Nephron (organoid): ENCODE measurements around the gene MPPED1.
A peak's percentile ranks its signal among the peaks of the same experiment; 100 is the strongest.

Experiments
- H3K27ac Mint-ChIP-seq, 3 experiments: 2 replicates each; pipeline ENCODE4 v1.8.0; 2020; ENCODE audit warnings: mixed read lengths in 3 of 3, mild to moderate bottlenecking in 2 of 3, moderate library complexity in 1 of 3
- H3K27me3 Mint-ChIP-seq: 2 replicates; pipeline ENCODE4 v1.8.0; 2021; ENCODE audit warnings: low read depth, mild to moderate bottlenecking, moderate library complexity, mixed read lengths
- H3K36me3 Mint-ChIP-seq: 2 replicates; pipeline ENCODE4 v1.8.0; 2020; ENCODE audit warnings: low read depth, mixed read lengths
- H3K4me1 Mint-ChIP-seq: 2 replicates; pipeline ENCODE4 v1.8.0; 2020; ENCODE audit warnings: mixed read lengths
- H3K4me3 Mint-ChIP-seq, 3 experiments: 2 replicates each; pipeline ENCODE4 v1.8.0; 2020; ENCODE audit warnings: mild to moderate bottlenecking in 3 of 3, mixed read lengths in 3 of 3, moderate library complexity in 2 of 3
- H3K9me3 Mint-ChIP-seq: 2 replicates; pipeline ENCODE4 v1.8.0; 2020; ENCODE audit warnings: mixed read lengths
- TF ChIP-seq, protein P1 (sequence below), 3 experiments: fragments of 200-600 bp; sonication (generic); IDR thresholded peaks; one replicate each; pipeline ENCODE4 v1.5.0; 2021; ENCODE audit warnings: antibody characterized with exemption in 3 of 3; ENCODE audit not compliant: unreplicated experiment in 3 of 3

MPPED1 gene

DNA sequence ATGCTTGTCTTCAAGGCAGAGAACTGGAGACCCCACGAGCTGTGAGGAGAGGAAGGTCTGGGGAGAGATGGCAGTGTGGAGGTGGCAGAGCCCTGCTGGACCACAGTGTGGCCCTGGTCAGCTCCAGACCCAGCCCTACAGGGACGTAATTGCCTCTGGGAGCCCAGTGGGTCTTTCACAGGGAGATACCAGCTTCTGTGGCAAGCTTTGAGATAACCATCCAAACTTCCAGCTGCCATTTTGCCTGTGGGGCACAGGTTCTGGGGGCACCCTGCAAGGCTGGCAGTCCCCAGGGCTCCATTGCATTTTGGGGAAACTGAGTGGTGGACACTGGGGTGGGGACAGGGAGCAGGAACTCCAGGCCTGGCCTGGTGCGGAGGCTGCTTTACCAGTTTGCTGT lies 10.2 kb upstream of the MPPED1 start:
- TF ChIP-seq, protein P1, sequence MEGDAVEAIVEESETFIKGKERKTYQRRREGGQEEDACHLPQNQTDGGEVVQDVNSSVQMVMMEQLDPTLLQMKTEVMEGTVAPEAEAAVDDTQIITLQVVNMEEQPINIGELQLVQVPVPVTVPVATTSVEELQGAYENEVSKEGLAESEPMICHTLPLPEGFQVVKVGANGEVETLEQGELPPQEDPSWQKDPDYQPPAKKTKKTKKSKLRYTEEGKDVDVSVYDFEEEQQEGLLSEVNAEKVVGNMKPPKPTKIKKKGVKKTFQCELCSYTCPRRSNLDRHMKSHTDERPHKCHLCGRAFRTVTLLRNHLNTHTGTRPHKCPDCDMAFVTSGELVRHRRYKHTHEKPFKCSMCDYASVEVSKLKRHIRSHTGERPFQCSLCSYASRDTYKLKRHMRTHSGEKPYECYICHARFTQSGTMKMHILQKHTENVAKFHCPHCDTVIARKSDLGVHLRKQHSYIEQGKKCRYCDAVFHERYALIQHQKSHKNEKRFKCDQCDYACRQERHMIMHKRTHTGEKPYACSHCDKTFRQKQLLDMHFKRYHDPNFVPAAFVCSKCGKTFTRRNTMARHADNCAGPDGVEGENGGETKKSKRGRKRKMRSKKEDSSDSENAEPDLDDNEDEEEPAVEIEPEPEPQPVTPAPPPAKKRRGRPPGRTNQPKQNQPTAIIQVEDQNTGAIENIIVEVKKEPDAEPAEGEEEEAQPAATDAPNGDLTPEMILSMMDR (IDR thresholded peaks at IDR 0.05; ENCODE audit: unreplicated experiment in 3 of 3) = no peak
- no peak overlapping the region for H3K27ac Mint-ChIP-seq
- H3K4me3 Mint-ChIP-seq = no peak overlapping the region
- H3K36me3 Mint-ChIP-seq = no peaks in the 10 kb centered on the region
- H3K9me3 Mint-ChIP-seq = no peaks in the 10 kb centered on the region
- H3K27me3 Mint-ChIP-seq = peaks cover 57% of the 10 kb centered on the region
- no peaks in the 10 kb centered on the region for H3K4me1 Mint-ChIP-seq

DNA sequence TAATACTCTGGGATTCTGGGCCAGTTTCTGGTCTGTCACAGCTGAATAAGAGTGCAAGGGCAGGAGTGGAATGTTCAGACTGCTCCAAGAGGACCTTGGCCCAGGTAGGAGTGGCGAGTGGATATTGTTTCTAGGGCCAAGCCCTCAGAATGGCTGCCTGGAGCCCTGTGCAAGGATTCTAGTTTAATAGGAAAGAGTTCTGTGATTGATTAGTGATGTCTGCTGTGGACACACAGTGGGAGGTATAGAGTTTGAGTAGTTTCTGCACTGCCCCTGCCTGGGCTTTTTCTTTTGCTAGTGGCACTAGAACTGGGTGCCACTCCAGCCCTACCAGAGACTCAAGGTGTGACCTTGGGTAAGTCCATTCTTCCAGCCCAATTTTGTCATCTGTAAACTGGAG lies 9.7 kb upstream of the MPPED1 start:
- peaks cover 59% of the 10 kb centered on the region for H3K27me3 Mint-ChIP-seq

DNA sequence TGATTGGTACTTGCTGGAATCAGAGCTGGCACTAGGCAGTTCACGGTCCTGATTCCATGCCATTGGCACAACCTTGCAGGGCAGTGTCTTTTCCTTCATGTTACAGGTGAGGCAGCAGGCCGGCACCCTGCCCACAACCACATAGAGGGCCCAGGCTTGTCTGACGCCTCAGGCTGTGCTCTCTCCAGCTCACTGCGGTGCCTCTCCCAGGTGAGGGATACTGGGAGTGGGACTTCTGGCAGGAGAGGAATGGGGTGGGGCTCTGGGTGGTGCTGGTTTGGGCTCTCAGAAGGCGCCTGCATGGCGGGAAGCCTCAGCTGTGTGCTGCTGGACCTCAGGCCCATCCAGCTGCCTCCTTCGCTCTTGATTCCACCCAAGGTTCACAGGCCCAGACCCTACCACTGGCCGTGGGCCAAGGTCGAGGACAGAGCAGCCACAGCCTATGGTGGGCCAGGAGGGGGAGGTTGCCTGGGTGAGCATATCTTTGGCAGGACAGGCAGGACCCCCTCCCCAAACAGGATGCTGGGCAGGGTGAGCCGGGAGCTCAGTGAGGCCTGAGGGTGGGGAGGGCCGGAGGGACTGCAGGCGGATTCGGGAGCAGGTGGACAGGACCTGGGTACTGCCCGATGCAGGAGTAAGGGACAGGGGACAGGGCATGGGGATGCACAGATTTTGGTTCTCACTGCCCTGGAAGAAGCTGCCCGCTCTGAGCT lies 7.0 kb upstream of the MPPED1 start:
- TF ChIP-seq, protein P1 (IDR thresholded peaks at IDR 0.05; ENCODE audit: unreplicated experiment in 3 of 3) = no peak
- Mint-ChIP-seq H3K27me3 (peaks cover 65% of the 10 kb centered on the region), H3K27ac (no peak overlapping the region), H3K4me1 (no peaks in the 10 kb centered on the region), H3K9me3 (no peaks in the 10 kb centered on the region), H3K4me3 (no peak overlapping the region), H3K36me3 (no peaks in the 10 kb centered on the region)

More for the DNA sequence above, 9.7 kb upstream of the MPPED1 start:
- TF ChIP-seq, protein P1 (IDR thresholded peaks at IDR 0.05; ENCODE audit: unreplicated experiment in 3 of 3) = no peak
- Mint-ChIP-seq H3K27ac (no peak overlapping the region), H3K4me1 (no peaks in the 10 kb centered on the region), H3K9me3 (no peaks in the 10 kb centered on the region), H3K36me3 (no peaks in the 10 kb centered on the region), H3K4me3 (no peak overlapping the region)

DNA sequence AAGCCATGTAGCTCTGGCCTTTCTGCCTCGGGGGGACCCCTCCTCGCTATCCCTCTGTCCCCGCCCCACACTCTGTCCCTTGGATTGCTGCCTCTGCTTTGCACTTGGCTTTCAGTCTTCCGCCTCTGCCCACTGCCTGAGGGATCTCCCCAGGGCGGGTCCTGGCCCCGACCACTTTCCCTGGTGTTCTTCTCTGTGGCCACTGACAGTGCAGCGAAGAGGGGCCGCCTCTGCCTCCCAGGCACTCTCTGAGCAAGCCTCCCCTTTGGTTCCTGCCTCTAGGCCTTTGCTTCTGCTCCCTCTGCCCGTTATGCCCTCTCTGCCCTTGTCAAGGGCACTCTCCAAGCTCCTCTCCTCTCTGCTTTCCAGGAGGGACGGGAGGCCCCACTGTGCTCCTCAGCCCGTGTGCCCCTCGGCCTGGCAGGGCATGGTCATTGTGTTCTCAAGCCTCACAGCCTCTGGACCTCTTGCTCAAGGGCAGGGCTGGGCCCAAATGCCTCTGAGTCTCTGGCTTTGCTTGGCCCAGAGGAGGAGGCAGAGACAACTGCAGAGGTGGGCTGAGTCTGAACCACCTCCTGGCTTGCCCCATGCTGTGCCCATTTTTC lies 5.5 kb upstream of the MPPED1 start:
- no peaks in the 10 kb centered on the region for H3K9me3 Mint-ChIP-seq
- H3K27ac Mint-ChIP-seq = no peak overlapping the region
- H3K4me3 Mint-ChIP-seq = no peak overlapping the region
- no peaks in the 10 kb centered on the region for H3K4me1 Mint-ChIP-seq
- TF ChIP-seq, protein P1 (IDR thresholded peaks at IDR 0.05; ENCODE audit: unreplicated experiment in 3 of 3) = no peak
- H3K36me3 Mint-ChIP-seq = no peaks in the 10 kb centered on the region
- peaks cover 72% of the 10 kb centered on the region for H3K27me3 Mint-ChIP-seq

DNA sequence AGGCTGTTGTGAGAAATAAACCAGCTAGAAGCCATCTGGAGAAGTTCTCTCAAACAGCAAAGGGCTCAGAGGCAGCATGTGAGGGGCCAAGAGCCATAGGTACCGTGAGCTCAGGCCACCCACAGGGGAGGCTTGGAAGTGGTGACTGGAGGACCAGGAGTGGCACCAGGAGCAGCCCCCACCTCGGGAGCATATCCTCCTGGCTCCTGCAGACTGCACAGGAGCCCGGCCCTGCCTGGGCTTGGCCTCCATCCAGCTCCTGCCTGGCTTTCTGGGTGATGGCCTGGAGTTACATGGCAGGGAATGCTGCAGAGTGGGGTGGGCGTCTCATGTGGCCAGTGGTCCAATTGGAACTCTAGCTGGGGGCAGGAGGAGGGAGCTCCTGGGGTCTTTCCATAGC lies 4.2 kb upstream of the MPPED1 start:
- Mint-ChIP-seq H3K4me1 (no peaks in the 10 kb centered on the region), H3K36me3 (no peaks in the 10 kb centered on the region), H3K9me3 (no peaks in the 10 kb centered on the region), H3K27me3 (peaks cover 66% of the 10 kb centered on the region), H3K27ac (no peak overlapping the region), H3K4me3 (no peak overlapping the region)
- TF ChIP-seq, protein P1 (IDR thresholded peaks at IDR 0.05; ENCODE audit: unreplicated experiment in 3 of 3) = no peak

DNA sequence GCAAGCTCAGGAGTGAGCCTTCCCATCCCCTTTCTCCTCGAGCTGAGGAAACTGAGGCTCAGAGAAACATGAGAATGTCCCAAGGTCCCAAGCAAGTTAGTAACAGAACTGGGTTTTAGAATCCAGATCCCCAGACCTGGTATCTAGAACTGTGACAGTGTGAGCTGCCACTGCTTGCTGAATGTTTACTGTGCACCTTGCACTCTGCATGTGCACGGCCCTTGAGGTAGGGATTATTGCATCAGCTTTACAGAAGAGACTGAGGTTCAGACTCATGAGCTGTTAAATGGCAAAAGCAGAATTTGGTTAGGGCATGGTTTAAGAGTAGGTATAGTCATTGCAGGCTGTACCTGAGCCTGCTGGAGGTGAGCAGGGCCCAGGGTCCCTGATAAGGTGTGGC lies 3.8 kb upstream of the MPPED1 start:
- no peaks in the 10 kb centered on the region for H3K9me3 Mint-ChIP-seq
- peaks cover 69% of the 10 kb centered on the region for H3K27me3 Mint-ChIP-seq
- H3K36me3 Mint-ChIP-seq = no peaks in the 10 kb centered on the region
- peak overlapping the region in 1 of 3 experiments; percentile 34 for H3K4me3 Mint-ChIP-seq
- TF ChIP-seq, protein P1 (IDR thresholded peaks at IDR 0.05; ENCODE audit: unreplicated experiment in 3 of 3) = no peak
- no peaks in the 10 kb centered on the region for H3K4me1 Mint-ChIP-seq
- H3K27ac Mint-ChIP-seq = no peak overlapping the region
